LNCAP (cell line): ENCODE data around the gene FH.

ENCODE experiments used
- CTCF ChIP-seq: fragments of 450-650 bp; IDR thresholded peaks from 2 replicates; pipeline ENCODE4 v1.5.1; 2017; ENCODE audit warnings: mild to moderate bottlenecking

The FH gene

GRCh38 chr1:241453732-241454131, 65.8 kb downstream of the FH start:
- TF ChIP-seq CTCF: no peak

- no peak for TF ChIP-seq CTCF
These were observed 67.6 kb downstream of the FH start for GRCh38 chr1:241451956-241452355.
